ENCODE results near the gene INCA1.

The INCA1 gene

DNA sequence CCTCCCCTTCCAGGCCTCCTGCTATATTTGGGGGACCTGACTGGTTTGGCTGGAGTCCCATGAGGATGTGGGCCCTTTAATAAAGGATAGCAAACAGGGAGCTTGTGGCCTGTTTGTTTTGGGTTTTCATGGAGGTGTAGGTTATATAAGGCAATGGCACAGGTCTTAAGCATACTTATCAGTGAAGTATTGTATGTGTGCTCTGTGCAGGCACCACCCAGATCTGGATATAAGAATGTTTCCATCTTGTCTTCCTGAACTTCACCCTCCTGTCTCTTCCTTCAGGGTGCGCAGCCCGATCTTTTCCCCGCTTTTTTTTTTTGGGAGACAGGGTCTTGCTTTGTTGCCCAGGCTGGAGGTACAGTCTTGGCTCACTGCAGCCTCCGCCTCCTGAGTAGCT, 27.3 kb upstream of the INCA1 start:
- TF ChIP-seq, protein P1, sequence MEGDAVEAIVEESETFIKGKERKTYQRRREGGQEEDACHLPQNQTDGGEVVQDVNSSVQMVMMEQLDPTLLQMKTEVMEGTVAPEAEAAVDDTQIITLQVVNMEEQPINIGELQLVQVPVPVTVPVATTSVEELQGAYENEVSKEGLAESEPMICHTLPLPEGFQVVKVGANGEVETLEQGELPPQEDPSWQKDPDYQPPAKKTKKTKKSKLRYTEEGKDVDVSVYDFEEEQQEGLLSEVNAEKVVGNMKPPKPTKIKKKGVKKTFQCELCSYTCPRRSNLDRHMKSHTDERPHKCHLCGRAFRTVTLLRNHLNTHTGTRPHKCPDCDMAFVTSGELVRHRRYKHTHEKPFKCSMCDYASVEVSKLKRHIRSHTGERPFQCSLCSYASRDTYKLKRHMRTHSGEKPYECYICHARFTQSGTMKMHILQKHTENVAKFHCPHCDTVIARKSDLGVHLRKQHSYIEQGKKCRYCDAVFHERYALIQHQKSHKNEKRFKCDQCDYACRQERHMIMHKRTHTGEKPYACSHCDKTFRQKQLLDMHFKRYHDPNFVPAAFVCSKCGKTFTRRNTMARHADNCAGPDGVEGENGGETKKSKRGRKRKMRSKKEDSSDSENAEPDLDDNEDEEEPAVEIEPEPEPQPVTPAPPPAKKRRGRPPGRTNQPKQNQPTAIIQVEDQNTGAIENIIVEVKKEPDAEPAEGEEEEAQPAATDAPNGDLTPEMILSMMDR (conservative IDR thresholded peaks at IDR 0.05), result no peak
- no peak for TF ChIP-seq ZFX (IDR thresholded peaks at IDR 0.05)
- H3K27ac ChIP-seq, result no peak overlapping the region

DNA sequence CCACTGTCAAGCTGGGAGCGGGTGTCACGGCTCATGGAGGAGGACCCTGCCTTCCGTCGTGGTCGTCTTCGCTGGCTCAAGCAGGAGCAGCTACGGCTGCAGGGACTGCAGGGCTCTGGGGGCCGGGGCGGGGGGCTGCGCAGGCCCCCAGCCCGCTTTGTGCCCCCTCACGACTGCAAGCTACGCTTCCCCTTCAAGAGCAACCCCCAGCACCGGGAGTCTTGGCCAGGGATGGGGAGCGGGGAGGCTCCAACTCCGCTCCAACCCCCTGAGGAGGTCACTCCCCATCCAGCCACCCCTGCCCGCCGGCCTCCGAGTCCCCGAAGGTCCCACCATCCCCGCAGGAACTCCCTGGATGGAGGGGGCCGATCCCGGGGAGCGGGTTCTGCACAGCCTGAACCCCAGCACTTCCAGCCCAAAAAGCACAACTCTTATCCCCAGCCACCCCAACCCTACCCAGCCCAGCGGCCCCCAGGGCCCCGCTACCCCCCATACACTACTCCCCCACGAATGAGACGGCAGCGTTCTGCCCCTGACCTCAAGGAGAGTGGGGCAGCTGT, 26.3 kb upstream of the INCA1 start:
- H3K27ac ChIP-seq, result no peak overlapping the region
- no peak for TF ChIP-seq ZFX (IDR thresholded peaks at IDR 0.05)
- TF ChIP-seq, protein P1 (conservative IDR thresholded peaks at IDR 0.05), result no peak

DNA sequence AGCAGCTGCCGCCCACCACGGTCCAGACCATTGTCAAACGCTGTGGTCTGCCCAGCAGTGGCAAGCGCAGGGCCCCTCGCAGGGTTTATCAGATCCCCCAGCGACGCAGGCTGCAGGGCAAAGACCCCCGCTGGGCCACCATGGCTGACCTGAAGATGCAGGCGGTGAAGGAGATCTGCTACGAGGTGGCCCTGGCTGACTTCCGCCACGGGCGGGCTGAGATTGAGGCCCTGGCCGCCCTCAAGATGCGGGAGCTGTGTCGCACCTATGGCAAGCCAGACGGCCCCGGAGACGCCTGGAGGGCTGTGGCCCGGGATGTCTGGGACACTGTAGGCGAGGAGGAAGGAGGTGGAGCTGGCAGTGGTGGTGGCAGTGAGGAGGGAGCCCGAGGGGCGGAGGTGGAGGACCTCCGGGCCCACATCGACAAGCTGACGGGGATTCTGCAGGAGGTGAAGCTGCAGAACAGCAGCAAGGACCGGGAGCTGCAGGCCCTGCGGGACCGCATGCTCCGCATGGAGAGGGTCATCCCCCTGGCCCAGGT, 24.9 kb upstream of the INCA1 start:
- TF ChIP-seq, protein P1 (conservative IDR thresholded peaks at IDR 0.05), result no peak
- no peak for TF ChIP-seq ZFX (IDR thresholded peaks at IDR 0.05)
- H3K27ac ChIP-seq, result no peak overlapping the region

DNA sequence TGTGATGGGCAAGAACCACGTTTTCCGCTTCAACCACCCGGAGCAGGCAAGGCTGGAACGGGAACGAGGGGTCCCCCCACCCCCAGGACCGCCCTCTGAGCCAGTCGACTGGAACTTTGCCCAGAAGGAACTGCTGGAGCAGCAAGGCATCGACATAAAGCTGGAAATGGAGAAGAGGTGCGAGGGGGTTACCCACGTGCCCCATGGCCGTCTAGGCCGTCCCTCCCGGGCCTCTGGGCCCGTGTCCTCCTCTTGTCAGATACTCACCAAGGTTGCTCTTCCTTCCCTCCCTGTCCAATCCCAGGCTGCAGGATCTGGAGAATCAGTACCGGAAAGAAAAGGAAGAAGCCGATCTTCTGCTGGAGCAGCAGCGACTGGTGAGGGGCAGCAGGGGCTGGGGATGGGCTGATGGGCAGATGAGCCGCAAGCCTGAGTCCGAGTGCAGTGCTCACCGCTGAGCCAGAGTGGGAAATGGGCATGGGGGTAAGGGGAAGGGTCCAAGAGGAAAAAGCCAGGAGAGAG, 23.2 kb upstream of the INCA1 start:
- no peak overlapping the region for H3K27ac ChIP-seq
- no peak for TF ChIP-seq ZFX (IDR thresholded peaks at IDR 0.05)
- TF ChIP-seq, protein P1 (conservative IDR thresholded peaks at IDR 0.05), result no peak

DNA sequence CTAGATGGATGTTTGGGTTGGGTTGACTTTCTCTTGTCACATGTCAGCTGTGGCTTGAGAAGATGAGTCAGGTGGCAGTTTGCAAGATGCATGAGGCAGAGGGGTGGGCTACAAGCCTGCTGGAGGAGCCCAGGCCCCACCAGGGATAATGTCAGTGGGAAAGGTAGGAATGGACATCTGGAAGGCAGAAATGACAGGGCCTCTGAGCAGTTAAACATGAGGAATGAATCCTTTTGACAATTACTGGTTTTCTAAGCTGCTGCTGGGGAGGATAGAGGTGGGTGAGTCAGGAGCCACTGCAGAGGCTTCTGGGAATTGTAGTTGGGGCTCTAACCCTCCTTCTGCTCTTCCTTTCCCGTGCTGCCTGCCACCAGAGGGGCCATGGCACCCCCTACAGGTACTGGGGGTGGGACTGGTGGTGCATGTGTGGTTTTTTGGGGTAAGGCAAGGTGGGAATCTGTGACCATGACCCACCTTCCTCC, 22.2 kb upstream of the INCA1 start:
- H3K27ac ChIP-seq, result no peak overlapping the region
- TF ChIP-seq, protein P1 (conservative IDR thresholded peaks at IDR 0.05), result no peak
- no peak for TF ChIP-seq ZFX (IDR thresholded peaks at IDR 0.05)

DNA sequence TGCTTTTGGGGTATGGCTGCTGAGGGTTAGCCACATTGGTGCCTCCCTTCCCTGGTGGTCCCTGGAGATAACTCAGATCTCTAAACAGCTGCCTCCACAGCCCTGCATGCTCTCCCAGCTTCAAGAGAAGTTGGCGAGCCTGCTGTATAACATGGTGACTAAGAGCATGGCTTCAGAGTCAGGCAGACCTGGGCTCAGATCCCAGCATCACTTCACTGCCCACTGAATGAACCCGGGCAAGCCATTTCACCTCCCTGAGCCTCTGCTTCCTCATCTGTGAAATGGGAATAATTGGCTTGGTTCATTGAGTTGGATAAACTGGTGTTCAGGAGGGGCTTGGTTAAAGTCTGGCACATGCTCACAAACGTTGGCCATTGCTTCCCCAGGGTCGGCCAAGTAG, 17.0 kb upstream of the INCA1 start:
- no peak for TF ChIP-seq ZFX (IDR thresholded peaks at IDR 0.05)
- TF ChIP-seq, protein P1 (conservative IDR thresholded peaks at IDR 0.05), result no peak
- H3K27ac ChIP-seq, result no peak overlapping the region

DNA sequence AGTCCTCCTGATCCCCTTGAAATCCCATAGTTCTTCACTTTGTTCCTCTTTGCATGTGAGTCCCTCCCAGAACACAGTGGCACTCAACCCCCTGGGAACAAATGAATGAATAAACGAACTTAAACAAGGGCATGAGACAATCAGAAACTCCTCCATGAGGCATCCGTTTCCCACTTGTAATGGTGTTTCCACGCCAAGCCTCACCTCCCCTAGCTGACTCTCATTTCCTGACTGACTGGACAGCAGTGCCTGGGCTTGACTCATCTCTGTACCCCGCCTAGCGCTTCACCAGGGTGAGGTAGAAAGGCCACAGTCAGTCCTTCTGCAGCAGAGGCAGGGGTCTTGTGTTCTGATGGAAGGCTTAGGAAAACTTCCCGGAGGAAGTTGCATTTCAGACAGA, 14.6 kb upstream of the INCA1 start:
- H3K27ac ChIP-seq, result no peak overlapping the region
- TF ChIP-seq ZFX (IDR thresholded peaks at IDR 0.05), result no peak
- TF ChIP-seq, protein P1 (conservative IDR thresholded peaks at IDR 0.05), result no peak

Data from C4-2B (cell line).